Cardiac septum (tissue), 1 donor: Measurements from ENCODE around the gene MED13L. TPM values are rescaled to one million over a fixed set of nuclear protein-coding genes. Genes with fewer than 3 reads are reported as not detected.
"Not testable (repeated sequence)": the region's sequence is repeated elsewhere in the genome, so short reads cannot be mapped to it uniquely, and the experiment has no call there.

Source experiments
- DNase-seq: peaks from one replicate; pipeline ENCODE4 v3.0.0-alpha.2; 2020; ENCODE audit warnings: low spot score
- intact Hi-C: fragments of 100-400 bp; cut with DNase I; formaldehyde crosslinking; loops from one replicate; pipeline ENCODE4 v1.14.0; 2022
- total RNA-seq: library from RNA; stranded (reverse); fragmentation: NEBNext Ultra II Directional; extraction: Animal tissue kit (Norgen Biotek cat#: 25700); gene quantifications from one replicate; pipeline ENCODE4 v1.2.1, GENCODE V29; 2021
- donor health status: DM: no; HTN: no; CAD: no.

The MED13L gene
- total RNA-seq, 1 donor from 2014 or later, result 74.5 TPM

- intact Hi-C loops, result no loop called here
- no peak for DNase-seq
Measured at GRCh38 chr12:116259800-116260577, 17.5 kb downstream of the MED13L start.

GRCh38 chr12:116257826-116258225 lies 19.7 kb downstream of the MED13L start:
- intact Hi-C loops, result no loop called here
- no peak for DNase-seq

GRCh38 chr12:116257215-116257614 lies 20.3 kb downstream of the MED13L start:
- no peak for DNase-seq
- intact Hi-C loops, result no loop called here

GRCh38 chr12:116249938-116250337 lies 27.6 kb downstream of the MED13L start:
- intact Hi-C loops, result no loop called here
- no peak for DNase-seq

- no peak for DNase-seq
- intact Hi-C loops, result no loop called here
Measured at GRCh38 chr12:116248930-116249329, 28.6 kb downstream of the MED13L start.

- intact Hi-C loops, result no loop called here
- DNase-seq, result no peak
Measured at GRCh38 chr12:116248433-116248832, 29.1 kb downstream of the MED13L start.

GRCh38 chr12:116247377-116247776 lies 30.1 kb downstream of the MED13L start:
- intact Hi-C loops, result no loop called here
- no peak for DNase-seq

- intact Hi-C loops, result no loop called here
- DNase-seq, result no peak
Measured at GRCh38 chr12:116246490-116247179, 30.9 kb downstream of the MED13L start.

GRCh38 chr12:116245189-116245588 lies 32.3 kb downstream of the MED13L start:
- intact Hi-C loops, result no loop called here
- no peak for DNase-seq

- no peak for DNase-seq
- intact Hi-C loops, result no loop called here
Measured at GRCh38 chr12:116244474-116245090, 32.9 kb downstream of the MED13L start.

GRCh38 chr12:116244001-116244400 lies 33.5 kb downstream of the MED13L start:
- no peak for DNase-seq
- intact Hi-C loops, result no loop called here

- no peak for DNase-seq
- intact Hi-C loops, result no loop called here
Measured at GRCh38 chr12:116242740-116243139, 34.8 kb downstream of the MED13L start.

GRCh38 chr12:116241157-116241759 lies 36.2 kb downstream of the MED13L start:
- intact Hi-C loops, result no loop called here
- DNase-seq, result no peak

GRCh38 chr12:116238570-116239119 lies 38.8 kb downstream of the MED13L start:
- DNase-seq, result not testable (repeated sequence)
- intact Hi-C loops, result loop anchor here (5.0 kb wide), 1 partner anchor 221 kb away; no protein-coding TSS in a partner anchor

- no peak for DNase-seq
- intact Hi-C loops, result loop anchor here (5.0 kb wide), 1 partner anchor 221 kb away; no protein-coding TSS in a partner anchor
Measured at GRCh38 chr12:116238149-116238548, 39.3 kb downstream of the MED13L start.

GRCh38 chr12:116236976-116237375 lies 40.5 kb downstream of the MED13L start:
- intact Hi-C loops, result loop anchor here (5.0 kb wide), 1 partner anchor 220 kb away; no protein-coding TSS in a partner anchor
- DNase-seq, result no peak

- no peak for DNase-seq
- intact Hi-C loops, result loop anchor here (5.0 kb wide), 1 partner anchor 219 kb away; no protein-coding TSS in a partner anchor
Measured at GRCh38 chr12:116236148-116236731, 41.3 kb downstream of the MED13L start.

GRCh38 chr12:116234148-116234547 lies 43.3 kb downstream of the MED13L start:
- intact Hi-C loops, result loop anchor here (5.0 kb wide), 1 partner anchor 92 kb away; no protein-coding TSS in a partner anchor
- not testable (repeated sequence) for DNase-seq

- no peak for DNase-seq
- intact Hi-C loops, result loop anchor here (5.0 kb wide), 1 partner anchor 91 kb away; no protein-coding TSS in a partner anchor
Measured at GRCh38 chr12:116233669-116234068, 43.8 kb downstream of the MED13L start.
